ENCODE measurements around the gene DPH5.

DNA sequence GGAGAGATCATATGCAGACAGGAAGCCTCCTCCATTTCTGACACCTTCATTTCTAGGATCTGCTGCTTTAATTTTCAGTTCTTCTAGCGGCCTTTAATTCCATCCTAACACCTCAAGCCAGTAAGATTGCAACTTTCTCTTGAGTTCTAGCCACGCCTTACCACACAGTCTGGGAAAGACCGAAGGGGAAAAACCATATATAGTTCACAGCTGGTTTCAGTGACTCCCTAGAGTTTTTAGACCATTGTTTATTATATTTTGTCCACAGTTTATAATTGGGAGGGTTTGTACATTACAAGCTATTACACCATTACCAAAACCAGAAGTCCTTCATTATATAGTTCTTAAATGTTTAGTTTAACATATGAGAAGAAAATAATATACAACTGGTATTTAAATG lies 37.5 kb downstream of the DPH5 start:
- TF ChIP-seq POLR2A (IDR thresholded peaks at IDR 0.05; ENCODE audit: low read depth, low read length) (no peak), ZNF24 (IDR thresholded peaks at IDR 0.05) (no peak), CHD1 (IDR thresholded peaks at IDR 0.05; ENCODE audit: low read depth, low read length) (no peak), EGR1 (IDR thresholded peaks at IDR 0.05; ENCODE audit: borderline replicate concordance in 1 of 2, low read depth in 2 of 2, low read length in 2 of 2) (no peak), CBX3 (IDR thresholded peaks at IDR 0.05; ENCODE audit: borderline replicate concordance, low read depth) (no peak), HDGF (IDR thresholded peaks at IDR 0.05) (no peak), MXI1 (IDR thresholded peaks at IDR 0.05; ENCODE audit: low read depth, low read length) (no peak), BHLHE40 (IDR thresholded peaks at IDR 0.05; ENCODE audit: borderline replicate concordance in 1 of 2, low read depth in 2 of 2, low read length in 1 of 2) (no peak), CBX5 (IDR thresholded peaks at IDR 0.05; ENCODE audit: low read depth) (no peak), EZH2 (IDR thresholded peaks at IDR 0.05; ENCODE audit: borderline replicate concordance, control insufficient read depth, low read depth, low read length) (no peak)
- TF ChIP-seq, protein P1, sequence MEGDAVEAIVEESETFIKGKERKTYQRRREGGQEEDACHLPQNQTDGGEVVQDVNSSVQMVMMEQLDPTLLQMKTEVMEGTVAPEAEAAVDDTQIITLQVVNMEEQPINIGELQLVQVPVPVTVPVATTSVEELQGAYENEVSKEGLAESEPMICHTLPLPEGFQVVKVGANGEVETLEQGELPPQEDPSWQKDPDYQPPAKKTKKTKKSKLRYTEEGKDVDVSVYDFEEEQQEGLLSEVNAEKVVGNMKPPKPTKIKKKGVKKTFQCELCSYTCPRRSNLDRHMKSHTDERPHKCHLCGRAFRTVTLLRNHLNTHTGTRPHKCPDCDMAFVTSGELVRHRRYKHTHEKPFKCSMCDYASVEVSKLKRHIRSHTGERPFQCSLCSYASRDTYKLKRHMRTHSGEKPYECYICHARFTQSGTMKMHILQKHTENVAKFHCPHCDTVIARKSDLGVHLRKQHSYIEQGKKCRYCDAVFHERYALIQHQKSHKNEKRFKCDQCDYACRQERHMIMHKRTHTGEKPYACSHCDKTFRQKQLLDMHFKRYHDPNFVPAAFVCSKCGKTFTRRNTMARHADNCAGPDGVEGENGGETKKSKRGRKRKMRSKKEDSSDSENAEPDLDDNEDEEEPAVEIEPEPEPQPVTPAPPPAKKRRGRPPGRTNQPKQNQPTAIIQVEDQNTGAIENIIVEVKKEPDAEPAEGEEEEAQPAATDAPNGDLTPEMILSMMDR (IDR thresholded peaks at IDR 0.05 in 2 of 3, conservative IDR thresholded peaks at IDR 0.05 in 1 of 3; ENCODE audit: control insufficient read depth in 2 of 3, extremely low read depth in 1 of 3, insufficient read depth in 1 of 3, low read depth in 3 of 3, low read length in 3 of 3), result no peak
- TF ChIP-seq, protein P2, sequence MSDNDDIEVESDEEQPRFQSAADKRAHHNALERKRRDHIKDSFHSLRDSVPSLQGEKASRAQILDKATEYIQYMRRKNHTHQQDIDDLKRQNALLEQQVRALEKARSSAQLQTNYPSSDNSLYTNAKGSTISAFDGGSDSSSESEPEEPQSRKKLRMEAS (IDR thresholded peaks at IDR 0.05; ENCODE audit: low read depth, low read length), result no peak

Data from GM12878 (cell line).